COLO668 (cell line): ENCODE results near the gene HTR3B.
"Not testable (repeated sequence)": the region's sequence is repeated elsewhere in the genome, so short reads cannot be mapped to it uniquely, and the experiment has no call there.

Experiments used
- DNase-seq: peaks from one replicate; lab custom pipeline; 2025; ENCODE audit not compliant: unreplicated experiment; lab: John Stamatoyannopoulos, UW

Gene HTR3B

DNA sequence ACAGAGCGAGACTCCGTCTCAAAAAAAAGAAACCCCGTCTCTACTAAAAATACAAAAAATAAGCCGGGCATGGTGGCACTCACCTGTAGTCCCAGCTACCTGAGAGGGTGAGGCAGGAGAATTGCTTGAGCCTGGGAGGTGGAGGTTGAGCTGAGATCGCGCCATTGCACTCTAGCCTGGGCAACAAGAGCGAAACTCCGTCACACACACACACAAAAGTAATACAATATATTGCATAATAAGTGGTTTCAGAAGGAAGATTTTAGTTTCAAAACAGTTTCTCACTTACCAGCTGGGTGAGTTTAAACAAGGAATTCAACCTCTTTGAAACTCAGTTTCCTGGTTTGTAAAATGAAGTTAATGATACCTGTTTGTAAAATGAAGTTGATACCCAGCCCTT is 37.7 kb downstream of the HTR3B start:
- no peak for DNase-seq

DNA sequence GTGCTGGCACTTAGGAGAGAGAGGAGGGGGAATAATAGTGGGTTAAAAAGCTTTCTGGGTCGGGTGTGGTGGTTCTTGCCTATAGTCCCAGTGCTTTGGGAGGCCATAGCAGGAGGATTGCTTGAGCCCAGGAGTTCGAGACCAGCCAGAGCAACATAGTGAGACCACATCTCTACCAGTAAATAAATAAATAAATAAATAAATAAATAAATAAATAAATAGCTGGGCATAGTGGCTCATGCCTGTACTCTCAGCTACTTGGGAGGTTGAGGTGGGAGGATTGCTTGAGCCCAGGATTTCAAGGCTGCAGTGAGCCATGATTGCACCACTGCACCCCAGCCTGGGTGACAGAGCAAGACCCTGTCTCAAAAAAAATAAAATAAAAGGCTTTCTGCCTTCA is 41.6 kb downstream of the HTR3B start:
- not testable (repeated sequence) for DNase-seq

DNA sequence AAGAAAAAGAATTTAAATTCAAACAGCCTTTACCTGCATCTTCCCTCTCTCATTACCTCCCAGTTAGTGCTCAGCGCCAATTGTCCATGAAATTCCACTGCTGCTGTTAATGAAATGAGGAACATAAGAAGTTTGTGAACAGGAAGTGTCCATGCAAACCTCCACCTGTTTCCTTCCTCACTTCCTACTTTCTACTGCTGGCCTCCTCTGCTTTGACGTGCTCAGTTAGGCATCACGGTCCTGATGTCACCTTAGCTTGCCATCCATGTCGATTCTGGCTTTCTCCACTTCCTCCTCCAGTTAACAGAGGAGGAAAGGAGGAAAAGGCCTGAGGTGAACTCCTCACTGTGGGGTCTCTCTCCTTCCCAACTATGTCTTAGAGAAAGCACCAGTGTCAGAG is 43.4 kb downstream of the HTR3B start:
- DNase-seq = no peak

DNA sequence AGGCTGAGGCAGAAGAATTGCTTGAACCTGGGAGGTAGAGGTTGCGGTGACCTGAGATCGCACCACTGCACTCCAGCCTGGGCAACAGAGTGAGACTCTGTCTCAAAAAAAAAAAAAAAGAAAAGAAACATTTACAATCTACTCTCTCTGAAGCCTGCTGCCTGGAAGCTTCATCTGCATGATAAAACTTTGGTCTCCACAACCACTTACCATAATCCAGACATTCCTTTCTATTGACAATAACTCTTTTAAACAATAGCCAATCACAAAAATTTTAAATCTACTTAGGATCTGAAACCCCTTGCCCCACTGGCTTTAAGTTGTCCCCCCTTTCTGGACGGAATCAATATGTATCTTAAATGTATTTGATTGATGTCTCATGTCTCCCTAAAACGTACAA is 45.3 kb downstream of the HTR3B start:
- DNase-seq = no peak

DNA sequence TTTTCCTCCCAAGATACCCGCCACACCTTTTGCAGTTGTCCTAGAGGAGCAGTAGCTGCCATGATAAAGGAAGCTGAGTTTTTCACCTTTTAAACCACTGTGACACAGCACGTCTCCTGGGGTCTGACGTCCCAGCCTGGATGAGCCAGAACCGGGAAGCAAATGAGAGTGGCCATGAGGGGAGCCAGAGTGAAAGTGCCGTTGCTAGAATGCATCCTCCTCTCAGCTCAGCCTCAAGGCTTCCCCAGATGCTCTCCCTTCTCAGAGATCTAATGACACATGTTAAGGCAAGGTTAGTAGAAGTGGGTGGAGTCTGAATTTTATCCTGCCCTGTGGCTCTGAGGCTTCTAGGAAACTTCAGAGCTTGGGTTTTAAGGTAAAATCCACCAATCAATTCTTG is 46.9 kb downstream of the HTR3B start:
- no peak for DNase-seq

DNA sequence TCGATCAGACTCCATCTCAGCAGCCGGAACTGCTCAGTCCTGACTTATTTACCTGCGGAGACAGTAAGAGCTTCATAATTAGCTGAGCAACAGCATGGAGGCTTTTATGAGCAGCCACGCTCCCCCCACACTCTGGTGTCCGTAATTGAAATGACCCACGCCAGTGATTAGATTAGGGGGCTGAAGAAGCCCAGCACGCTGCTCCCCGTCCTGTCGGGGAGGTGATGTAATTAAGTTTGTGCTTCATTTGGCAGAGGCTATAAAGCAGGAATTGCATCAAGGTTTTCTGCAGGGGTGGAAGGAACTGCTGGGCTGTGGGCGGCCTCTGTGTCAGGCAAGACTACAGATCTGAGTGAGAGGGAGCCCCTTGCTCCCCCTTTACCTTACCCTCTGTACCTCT is 47.5 kb downstream of the HTR3B start:
- no peak for DNase-seq

DNA sequence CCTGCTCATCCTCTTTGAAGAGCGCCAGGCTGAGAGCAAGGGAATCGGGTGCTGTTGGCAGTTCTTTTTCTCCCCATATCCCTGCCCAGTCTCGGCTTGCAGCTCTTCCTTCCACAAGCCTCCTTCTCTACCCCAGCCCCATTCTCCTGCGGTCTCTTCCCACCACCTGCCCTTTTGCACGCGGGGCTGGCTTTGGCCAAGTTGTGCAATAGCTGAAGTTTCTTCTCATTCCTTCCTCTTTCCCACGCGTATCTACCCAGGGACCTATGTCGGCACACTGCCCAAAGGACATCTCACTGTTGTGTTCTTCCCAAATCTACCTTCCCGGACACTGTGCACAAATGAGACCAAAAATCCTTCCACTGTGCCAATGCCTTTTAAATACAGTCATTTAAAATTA is 48.0 kb downstream of the HTR3B start:
- no peak for DNase-seq

DNA sequence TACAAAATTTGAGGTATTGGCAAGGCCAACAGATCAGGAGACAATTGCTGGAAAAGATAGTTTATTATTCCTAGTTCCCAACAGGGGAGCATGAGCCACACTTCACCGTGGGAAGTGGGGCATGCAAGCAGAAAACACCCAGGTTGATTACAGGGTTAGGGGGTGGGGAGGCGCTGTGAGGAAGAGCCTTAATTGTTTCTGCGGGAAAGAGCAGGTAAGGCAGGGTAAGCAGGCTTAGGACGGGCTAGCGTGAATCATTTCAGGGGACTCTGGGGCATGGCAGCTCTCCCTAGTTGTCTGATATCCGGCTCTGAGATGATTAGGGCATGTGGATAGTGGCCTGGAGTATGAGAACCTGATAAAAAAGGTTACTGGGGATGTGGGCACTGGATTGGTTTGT is 49.6 kb downstream of the HTR3B start:
- DNase-seq = no peak

DNA sequence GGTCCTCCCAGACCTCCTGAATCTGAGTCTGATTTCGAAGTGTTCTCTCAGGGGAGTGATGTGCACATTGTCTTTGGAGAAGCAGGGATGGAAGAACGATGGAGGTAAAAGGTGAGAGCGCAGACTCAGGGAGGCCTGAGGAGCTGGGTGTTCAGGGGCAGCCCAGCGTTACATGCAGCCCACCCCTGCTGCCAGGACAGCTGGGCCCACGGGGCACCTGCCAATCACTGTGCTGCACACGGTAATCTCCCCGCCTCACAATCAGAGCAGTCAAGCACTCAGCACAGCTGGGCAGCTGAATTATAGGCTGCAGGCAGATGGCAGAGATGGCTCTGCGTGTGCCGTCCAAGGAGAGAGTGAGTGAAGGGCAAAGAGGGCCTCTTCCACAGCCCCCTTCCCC is 52.4 kb downstream of the HTR3B start:
- DNase-seq = no peak

DNA sequence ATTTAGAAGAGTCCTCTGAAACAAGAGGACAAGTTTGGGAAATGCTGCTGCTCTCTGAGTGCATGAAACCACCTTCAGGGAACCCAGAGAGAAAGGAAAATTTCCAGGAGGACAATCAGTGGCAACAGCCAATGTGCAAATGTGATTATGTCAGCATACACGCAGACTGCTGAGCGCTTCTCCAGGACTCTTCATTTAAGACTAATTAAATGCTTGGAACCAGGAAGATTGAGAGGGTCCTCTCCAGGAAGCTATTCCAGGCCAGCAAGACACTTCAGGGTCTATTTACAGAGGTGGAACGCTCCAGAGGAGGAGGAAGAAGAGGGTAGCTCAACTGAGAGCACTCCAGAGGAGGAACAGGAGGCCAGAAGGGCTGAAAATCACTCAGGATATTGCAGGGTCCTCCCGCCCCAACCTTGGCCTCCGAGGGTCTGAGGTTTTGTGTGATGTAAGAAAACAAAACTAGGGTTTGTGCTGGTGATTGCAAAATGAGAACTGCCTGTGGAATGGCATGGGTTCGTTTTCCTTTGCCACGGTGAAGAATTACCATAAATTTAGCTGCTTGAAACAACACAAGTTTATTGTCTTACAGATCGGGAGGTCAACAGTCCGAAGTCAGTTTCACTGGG is 56.2 kb downstream of the HTR3B start:
- DNase-seq = no peak

DNA sequence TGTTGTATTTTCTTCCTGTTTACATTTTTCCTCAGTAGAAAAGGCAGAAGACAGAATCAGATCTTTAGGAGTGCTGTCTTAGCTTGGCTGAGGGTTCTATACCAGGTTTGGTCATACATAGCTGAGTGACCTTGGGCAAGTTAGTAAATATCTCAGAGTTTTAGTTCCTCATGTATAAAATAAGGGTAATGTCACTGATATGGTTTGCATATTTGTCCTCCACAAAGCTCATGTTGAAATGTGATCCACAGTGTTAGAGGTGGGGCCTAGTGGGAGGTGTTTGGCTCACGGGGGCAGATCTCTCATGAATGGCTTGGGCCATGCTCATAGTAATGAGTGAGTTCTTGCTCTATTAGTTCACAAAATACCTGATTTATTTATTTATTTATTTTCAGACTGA is 62.8 kb downstream of the HTR3B start:
- DNase-seq = no peak

DNA sequence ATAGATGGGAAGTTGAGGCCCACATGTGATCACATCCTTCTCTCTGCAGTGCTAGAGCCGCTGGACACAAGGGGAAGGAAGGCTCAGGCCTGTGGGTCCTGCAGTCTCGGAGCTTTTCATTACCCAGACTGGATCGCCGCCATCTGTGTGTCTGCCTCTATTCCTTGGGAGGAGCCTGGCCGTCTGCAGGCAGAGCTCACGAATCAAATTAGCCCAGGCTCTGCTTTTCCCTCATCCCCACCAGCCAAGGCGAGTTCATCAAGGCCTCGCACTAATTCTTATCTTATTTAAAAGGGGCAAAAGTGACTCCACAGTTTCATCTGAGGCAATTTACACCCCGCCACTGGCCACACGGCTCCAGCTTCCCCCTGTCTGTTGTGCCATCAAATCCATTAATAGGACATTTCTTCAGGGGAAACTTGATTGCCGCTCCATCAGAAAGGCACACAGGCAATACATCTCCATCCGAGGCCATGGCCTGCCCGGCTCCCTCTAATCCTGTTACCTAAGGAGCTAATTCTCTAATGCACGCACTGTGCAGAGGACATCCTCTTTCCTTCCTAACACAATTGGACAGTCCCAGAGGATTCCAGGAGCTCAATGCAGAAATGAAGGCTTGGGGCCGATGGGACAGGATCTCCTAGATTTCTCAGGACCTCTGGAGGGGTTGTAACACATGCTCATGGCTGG is 67.1 kb downstream of the HTR3B start:
- no peak for DNase-seq

DNA sequence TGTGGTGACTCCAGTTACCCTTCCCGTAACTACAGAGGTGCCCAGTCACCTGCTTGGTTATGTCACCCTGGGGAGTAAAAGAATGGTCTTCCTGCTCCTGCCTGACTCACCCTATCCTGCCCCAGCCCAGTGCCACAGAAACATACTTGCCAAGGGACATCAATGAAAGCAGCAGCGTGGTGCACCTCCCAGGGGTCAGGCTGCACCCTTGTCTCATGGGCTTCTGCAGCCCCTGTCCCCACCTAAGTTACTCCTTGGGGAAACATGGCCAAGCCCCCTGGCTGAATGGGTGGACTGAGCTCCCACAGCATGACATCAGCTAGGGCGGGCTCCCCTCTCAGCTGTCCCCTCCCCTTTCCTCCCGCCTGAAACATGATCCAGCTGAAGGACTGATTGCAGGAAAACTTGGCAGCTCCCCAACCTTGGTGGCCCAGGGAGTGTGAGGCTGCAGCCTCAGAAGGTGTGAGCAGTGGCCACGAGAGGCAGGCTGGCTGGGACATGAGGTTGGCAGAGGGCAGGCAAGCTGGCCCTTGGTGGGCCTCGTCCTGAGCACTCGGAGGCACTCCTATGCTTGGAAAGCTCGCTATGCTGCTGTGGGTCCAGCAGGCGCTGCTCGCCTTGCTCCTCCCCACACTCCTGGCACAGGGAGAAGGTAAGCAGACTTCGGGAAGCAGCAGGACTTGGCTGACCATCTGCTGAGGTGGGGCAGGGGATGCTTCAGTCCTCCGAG is 70.3 kb downstream of the HTR3B start, which contains the start of gene HTR3A:
Gene HTR3A, plus strand, starts transcription at position 368 of the 730 bp plus-strand sequence. Its CDS starts 218 bp downstream, at position 586.
- DNase-seq = peak; percentile 84

DNA sequence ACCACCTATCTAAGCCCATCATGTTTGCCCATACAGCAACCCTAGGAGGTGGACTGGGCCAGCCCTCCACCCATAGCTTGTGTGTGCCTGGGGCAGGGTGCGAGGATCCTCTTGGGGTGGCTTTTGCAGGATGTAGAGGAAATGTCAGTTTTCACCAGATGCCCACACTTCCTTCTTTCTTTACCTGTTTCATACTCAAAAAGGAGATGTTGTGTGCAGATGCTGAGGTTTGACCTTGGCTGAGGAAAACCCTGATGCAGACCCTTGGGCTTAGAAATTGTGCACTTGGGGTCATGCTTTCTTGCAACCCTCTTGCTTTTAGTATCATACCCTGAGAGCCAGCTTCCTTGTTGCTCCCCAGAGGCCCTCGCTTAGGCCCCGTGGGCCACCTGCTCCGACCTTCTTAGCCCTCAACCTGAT is 72.5 kb downstream of the HTR3B start:
- no peak for DNase-seq

DNA sequence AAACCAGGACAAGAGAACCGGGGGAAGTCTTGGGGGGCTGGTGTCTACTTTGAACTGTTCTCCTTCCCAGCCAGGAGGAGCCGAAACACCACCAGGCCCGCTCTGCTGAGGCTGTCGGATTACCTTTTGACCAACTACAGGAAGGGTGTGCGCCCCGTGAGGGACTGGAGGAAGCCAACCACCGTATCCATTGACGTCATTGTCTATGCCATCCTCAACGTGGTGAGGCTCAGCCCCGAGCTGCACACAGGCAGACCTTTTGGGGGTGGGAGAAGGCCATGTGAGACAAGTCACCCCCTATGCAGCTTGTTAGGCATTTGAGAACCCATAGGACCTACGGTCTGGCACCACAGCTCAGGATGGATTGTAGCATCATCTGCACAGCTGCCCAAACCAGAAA is 73.1 kb downstream of the HTR3B start:
- DNase-seq = no peak

DNA sequence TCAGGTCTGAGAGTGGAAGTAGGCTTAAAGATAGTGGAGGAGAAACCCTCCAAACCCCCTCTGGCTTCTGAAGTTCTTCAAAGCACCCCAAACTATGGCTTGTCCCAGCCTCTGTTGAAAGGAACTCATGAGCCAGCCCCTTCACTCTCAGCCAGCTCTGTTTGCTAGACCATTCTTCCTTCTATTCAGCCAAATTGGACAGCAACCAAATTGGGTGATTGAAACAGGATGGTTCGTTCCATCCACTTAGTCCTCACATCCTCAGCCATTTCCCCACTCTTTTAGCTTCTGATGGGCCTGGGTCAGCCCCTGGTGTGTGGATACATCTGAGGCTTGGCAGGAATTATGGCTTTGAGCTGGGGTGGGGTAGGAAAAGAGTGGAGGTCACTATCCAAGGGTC is 74.8 kb downstream of the HTR3B start:
- DNase-seq = no peak

DNA sequence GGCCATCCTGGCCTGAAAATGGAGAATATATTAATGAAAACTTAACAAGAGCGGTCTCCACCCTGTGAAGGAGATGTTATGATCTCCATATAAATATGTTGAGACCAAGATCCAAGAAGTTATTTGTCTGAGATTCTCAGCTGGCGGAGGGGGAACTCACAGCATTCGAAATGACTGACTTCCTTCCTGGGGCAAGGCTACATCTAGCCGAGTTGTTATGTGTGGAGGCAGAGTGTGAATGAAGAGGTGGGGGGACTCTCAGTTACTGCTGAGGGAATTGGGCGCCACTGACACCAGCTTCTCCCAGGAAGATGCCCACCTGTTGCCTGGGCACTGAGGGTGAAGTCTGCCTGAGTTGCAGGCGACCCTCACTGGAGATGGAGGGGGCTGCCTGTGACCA is 76.2 kb downstream of the HTR3B start:
- DNase-seq = no peak

DNA sequence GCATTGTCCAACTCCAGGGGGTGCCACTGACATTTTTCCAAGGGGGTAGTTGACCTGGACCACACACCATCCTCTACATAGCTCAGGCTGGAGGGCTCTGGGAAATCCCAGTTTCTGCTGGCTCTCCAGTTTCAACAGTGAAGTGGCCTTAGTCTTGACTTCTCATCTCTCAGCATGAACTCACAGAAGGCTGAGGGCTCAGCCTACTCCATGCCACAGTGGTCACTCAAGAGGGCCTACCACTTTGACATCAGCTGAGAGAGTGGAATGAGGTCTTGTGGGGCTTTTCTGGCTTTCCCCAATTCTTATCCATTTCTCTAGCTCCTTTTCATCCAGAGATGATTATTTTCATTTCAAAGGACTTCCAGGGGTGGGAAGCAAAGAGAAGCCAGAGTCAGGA is 77.7 kb downstream of the HTR3B start:
- DNase-seq = no peak

DNA sequence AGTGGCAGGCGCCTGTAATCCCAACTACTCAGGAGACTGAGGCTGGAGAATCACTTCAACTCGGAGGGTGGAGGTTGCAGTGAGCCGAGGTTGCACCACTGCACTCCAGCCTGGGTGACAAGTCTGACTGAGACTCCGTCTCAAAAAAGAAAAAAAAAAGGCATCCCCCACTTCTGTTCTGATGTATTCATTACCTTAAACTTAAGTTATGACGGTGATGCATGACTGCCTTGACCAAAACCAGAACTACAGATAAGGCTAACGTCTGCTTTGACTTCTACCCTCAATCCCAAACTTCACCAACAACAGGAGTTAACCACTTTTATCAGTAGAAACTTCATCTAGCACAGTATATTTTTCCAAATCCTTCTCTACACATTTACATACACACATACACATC is 80.2 kb downstream of the HTR3B start:
- no peak for DNase-seq

DNA sequence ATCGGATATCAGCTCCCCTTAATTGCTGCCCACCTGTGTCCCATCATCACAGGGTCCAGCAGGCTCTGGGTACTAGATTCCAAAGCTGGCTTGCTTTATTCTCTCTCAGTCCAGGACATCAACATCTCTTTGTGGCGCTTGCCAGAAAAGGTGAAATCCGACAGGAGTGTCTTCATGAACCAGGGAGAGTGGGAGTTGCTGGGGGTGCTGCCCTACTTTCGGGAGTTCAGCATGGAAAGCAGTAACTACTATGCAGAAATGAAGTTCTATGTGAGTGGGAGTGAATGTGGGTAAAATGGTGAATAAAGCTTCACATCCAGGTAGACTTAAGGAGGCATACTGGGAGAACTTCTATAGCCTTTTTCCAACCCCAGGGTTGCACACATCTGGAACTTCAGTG is 81.3 kb downstream of the HTR3B start:
- DNase-seq = no peak

DNA sequence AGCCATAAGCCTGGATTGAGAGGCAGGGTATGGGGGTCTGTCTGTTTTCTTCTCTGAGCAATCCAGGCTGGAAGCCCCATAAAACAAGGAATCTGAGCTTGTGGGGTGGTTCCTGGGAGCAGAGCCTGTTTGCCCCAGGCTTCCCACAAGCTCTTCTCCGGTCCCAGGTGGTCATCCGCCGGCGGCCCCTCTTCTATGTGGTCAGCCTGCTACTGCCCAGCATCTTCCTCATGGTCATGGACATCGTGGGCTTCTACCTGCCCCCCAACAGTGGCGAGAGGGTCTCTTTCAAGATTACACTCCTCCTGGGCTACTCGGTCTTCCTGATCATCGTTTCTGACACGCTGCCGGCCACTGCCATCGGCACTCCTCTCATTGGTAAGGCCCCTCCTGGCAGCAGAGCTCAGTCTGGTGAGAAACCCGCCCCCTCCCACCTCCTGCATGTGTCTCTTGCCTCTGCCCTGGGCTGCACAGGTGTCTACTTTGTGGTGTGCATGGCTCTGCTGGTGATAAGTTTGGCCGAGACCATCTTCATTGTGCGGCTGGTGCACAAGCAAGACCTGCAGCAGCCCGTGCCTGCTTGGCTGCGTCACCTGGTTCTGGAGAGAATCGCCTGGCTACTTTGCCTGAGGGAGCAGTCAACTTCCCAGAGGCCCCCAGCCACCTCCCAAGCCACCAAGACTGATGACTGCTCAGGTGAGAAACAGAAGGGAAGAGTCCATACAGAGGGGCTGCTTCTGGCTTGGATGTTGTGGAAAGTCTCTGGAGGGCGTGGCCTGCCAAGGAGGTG is 82.0 kb downstream of the HTR3B start:
- no peak for DNase-seq

DNA sequence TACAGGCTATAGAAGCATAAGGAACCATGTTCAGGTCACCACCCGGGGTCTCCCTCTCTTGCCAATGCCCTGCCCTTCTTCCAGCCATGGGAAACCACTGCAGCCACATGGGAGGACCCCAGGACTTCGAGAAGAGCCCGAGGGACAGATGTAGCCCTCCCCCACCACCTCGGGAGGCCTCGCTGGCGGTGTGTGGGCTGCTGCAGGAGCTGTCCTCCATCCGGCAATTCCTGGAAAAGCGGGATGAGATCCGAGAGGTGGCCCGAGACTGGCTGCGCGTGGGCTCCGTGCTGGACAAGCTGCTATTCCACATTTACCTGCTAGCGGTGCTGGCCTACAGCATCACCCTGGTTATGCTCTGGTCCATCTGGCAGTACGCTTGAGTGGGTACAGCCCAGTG is 84.8 kb downstream of the HTR3B start:
- DNase-seq = no peak
